H54 (cell line): ENCODE data around the gene DNAJC19.

Experiments used
- DNase-seq: peaks from one replicate; pipeline ENCODE4 v3.0.0; 2011; ENCODE audit warnings: low spot score, mixed read lengths; ENCODE audit not compliant: insufficient read length
- FAIRE-seq: peaks from 3 replicates; lab custom pipeline; 2011; peaks lifted over from hg19 to GRCh38; lab: Jason Lieb, UNC
- POLR2A ChIP-seq: IDR thresholded peaks from 2 replicates; pipeline ENCODE4 v1.6.1; 2011; ENCODE audit warnings: low read depth, mild to moderate bottlenecking, low read length

The DNAJC19 gene

GRCh38 chr3:180980611-180981010 lies 8.9 kb downstream of the DNAJC19 start:
- no peak for DNase-seq
- FAIRE-seq = peak; percentile 64
- no peak for TF ChIP-seq POLR2A

- FAIRE-seq (peak; percentile 75), DNase-seq (no peak)
- no peak for TF ChIP-seq POLR2A
Observed at GRCh38 chr3:180979961-180980360, 9.6 kb downstream of the DNAJC19 start.

DNA sequence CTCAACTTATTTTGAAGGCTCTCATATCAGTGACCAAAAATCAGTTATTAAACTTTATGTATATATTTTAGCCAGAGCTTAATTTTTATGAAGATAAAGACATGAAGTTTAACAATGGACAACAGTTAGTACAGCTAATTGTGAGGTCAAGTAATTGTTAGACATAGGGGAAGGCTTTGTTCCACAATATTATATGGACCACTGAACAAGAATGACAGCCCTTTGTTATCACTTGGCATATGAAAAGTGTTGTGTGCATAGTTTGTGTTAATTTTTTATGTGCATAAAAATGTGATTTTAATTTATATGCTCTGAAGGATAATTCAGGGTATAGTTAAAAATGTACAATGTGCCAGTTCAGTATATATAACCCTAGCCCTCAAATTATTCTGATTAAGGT lies 12.0 kb downstream of the DNAJC19 start:
- FAIRE-seq (peak; percentile 57), DNase-seq (no peak)
- TF ChIP-seq POLR2A = no peak

GRCh38 chr3:180974286-180974685 lies 15.2 kb downstream of the DNAJC19 start:
- DNase-seq (no peak), FAIRE-seq (peak; percentile 74)
- no peak for TF ChIP-seq POLR2A

DNA sequence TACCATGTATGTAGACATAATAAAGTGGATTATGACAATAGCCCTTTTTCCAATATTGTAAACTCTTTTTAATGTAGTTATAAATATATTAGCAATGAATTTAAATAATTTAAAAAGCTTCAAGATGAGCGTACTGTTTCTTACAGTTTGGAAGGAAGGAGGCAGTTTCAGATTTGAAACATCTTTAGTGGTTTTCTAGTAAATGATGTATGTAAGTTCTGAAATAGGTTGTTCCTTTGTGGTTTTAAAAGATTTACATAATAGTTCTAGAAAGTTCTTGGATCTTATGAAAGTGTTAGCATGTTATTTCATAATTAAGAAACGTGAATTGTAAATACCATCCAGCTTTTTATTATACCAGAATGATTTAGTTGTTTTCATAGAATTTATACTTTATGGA lies 16.0 kb downstream of the DNAJC19 start:
- no peak for TF ChIP-seq POLR2A
- DNase-seq (no peak), FAIRE-seq (no peak)

DNA sequence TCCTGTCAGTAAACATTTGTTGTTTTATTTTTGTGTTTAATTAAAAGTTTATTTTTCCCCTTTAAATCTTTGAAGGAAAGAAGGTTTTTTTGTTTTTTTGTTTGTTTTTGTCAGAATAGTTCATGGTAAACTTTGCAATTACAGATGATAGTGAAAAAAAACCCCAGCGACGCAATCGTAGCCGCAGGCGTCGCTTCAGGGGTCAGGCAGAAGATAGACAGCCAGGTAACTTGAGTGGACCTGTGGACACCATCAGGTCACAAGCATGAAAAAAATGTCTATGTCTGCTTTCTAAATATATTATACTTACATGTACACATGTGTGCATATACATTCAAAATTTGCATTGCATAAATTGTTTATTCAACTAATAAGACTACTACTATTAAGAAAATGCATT lies 18.6 kb downstream of the DNAJC19 start:
- FAIRE-seq (no peak), DNase-seq (no peak)
- TF ChIP-seq POLR2A = no peak

DNA sequence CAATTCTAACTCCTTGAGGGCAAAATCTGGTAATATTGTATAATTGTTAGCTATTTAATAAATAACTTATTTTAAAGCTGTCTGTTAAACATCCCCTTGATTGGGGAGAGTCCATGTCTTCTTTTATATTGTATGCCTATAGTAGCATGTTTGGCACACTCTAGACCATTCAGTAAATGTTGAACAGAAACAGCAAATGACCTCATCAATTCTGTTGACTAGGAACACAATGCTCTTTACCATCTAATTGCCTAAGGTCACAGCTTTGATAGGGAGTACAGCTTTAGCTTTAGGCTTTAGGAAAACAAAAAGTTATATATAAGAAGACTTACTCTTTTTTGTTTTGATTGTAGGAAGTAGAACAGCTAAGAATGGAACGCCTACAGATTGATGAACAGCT lies 27.0 kb downstream of the DNAJC19 start:
- DNase-seq = no peak
- FAIRE-seq = no peak
- TF ChIP-seq POLR2A = no peak

DNA sequence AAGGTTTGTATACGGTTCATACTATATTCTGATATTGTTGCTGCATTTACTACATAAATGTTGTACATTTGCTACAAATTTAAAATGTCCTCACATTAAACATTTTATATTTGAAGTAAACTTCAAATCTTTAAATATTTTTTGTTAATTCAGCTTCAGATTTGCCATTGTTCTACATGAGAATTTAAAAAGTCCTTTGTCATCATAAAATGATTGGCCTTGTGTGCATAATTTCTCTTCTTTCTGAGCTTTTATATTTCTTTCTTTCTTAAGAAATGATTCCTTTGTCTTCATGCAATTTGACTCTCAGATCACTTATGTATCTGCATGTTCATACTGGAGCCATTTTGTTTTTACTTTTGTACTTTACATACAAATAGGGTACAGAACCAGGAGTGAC lies 28.0 kb downstream of the DNAJC19 start:
- DNase-seq (no peak), FAIRE-seq (peak; percentile 30)
- TF ChIP-seq POLR2A = no peak

- no peak for FAIRE-seq
- no peak for TF ChIP-seq POLR2A
- DNase-seq = no peak
Observed at GRCh38 chr3:180961087-180961486, 28.4 kb downstream of the DNAJC19 start.

GRCh38 chr3:180959691-180960090 lies 29.8 kb downstream of the DNAJC19 start:
- FAIRE-seq = peak; percentile 6
- TF ChIP-seq POLR2A = no peak
- DNase-seq = no peak

DNA sequence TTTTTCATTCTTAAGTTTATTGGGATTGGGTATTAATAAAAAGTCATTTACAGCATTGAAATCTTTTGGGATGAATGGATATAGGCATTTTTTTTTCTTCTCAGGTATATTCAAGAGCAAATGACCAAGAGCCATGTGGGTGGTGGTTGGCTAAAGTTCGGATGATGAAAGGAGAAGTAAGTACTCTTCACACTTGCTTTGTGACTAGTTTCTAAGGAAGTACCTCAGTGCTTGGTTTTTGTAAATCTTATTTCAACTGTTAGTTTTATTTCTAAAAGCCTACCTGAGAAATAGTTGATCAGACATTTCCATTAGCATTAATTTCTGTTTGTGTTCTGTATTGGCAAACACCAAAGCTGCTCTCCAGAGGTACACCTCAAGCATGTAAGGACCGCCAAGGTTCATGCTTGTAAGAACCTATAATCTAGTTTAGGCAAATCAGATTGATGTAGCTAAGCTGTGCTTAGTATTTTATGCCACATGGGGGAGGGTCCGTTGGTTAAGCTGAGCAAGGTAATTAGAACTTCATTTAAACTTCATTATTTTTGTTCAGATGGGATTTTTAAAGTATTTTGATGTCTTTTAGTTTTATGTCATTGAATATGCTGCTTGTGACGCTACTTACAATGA lies 41.7 kb downstream of the DNAJC19 start:
- peak; percentile 50 for FAIRE-seq
- DNase-seq = no peak

DNA sequence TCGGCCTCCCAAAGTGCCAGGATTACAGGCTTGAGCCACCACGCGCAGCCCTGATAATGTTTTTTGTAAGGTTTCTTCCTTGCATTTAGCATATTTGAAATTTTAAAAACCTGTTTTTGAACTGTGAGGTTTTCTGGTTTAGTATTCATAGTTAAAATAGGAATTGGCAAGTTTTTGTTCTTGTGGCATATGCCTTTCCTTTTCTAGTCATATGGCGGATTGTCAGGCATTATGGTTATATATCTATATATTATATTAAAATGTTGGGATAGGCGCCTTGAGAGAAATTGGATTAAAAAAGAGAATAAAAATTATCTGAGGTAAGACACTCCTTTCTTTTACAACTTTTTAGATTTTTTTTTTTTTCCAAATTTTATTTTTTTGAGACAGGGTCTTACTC lies 48.7 kb downstream of the DNAJC19 start:
- no peak for FAIRE-seq
- no peak for TF ChIP-seq POLR2A
- DNase-seq = no peak

More for the DNA sequence above, 41.7 kb downstream of the DNAJC19 start:
- TF ChIP-seq POLR2A = no peak

DNA sequence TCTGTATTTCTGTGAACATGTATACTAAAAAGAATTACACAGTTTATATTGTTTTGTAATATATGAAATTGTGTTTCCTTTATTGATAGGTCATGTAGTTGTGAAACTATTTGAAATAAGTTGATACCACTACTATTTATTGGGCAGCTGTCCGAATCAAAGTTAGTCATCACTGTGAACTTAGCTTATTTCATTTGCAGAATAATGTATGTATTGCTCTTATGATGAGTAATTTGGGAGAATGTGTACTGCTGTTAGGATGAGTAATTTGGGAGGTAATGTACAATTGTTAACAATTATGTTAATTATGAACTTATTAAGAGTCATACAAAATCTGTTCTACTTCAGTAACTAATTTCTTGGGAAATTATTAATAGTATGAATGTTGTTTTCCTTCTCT lies 54.9 kb downstream of the DNAJC19 start:
- peak; percentile 66 for FAIRE-seq
- DNase-seq = no peak

More for the DNA sequence above, 54.9 kb downstream of the DNAJC19 start:
- no peak for TF ChIP-seq POLR2A
